A673 (cell line): ENCODE data around the gene MACROD1. TPM values are rescaled to one million over a fixed set of nuclear protein-coding genes. Genes with fewer than 3 reads are reported as not detected.
A peak's percentile ranks its signal among the peaks of the same experiment; 100 is the strongest.

Experiments
- BruUV-seq: library from RNA; stranded (reverse); fragments of 400-500 nt; replicated peaks from 2 replicates; lab custom pipeline; 2021; lab: Mats Ljungman, UMichigan
- CTCF ChIA-PET: fragments of 300-600 bp; sonication (Branson Sonifier 250); formaldehyde crosslinking; loops from one replicate; lab custom pipeline; 2022; ENCODE audit warnings: antibody characterized with exemption; lab: Charles Lee
- POLR2A ChIA-PET: fragments of 300-600 bp; sonication (Branson Sonifier 250); formaldehyde crosslinking; loops from one replicate; lab custom pipeline; 2022; ENCODE audit warnings: antibody characterized with exemption; ENCODE audit not compliant: low non-redundant PET; lab: Charles Lee
- DNase-seq: peaks from one replicate; pipeline ENCODE4 v3.0.0-alpha.2; 2015; ENCODE audit warnings: low spot score
- H3K27ac ChIP-seq: fragments of 200-600 bp; sonication (generic); 2 replicates; pipeline ENCODE4 v1.5.1; 2016; ENCODE audit warnings: mixed run types, low read depth, mild to moderate bottlenecking, mixed read lengths, antibody characterized with exemption, low read length; ENCODE audit not compliant: poor library complexity, severe bottlenecking
- H3K27me3 ChIP-seq: fragments of 200-600 bp; sonication (generic); replicated peaks from 2 replicates; pipeline ENCODE4 v1.6.1; 2017; ENCODE audit warnings: mixed run types, low read depth, mild to moderate bottlenecking, mixed read lengths, antibody characterized with exemption, low read length; ENCODE audit not compliant: insufficient read depth, poor library complexity
- H3K36me3 ChIP-seq: fragments of 200-600 bp; sonication (generic); 2 replicates; pipeline ENCODE4 v1.6.1; 2016; ENCODE audit warnings: mixed run types, mild to moderate bottlenecking, mixed read lengths, antibody characterized with exemption, low read length; ENCODE audit not compliant: insufficient read depth, poor library complexity, severe bottlenecking
- H3K4me1 ChIP-seq: fragments of 200-600 bp; sonication (generic); 2 replicates; pipeline ENCODE4 v1.6.1; 2017; ENCODE audit warnings: mixed run types, mild to moderate bottlenecking, mixed read lengths, antibody characterized with exemption, low read length; ENCODE audit not compliant: insufficient read depth, poor library complexity, severe bottlenecking
- H3K4me3 ChIP-seq: fragments of 200-600 bp; sonication (generic); 2 replicates; pipeline ENCODE4 v1.5.1; 2016; ENCODE audit warnings: low read depth, mixed run types, mild to moderate bottlenecking, mixed read lengths, low read length; ENCODE audit not compliant: poor library complexity, severe bottlenecking
- H3K9me3 ChIP-seq: fragments of 200-600 bp; sonication (generic); 2 replicates; pipeline ENCODE4 v1.6.1; 2016; ENCODE audit warnings: mixed run types, low read depth, mild to moderate bottlenecking, mixed read lengths, antibody characterized with exemption, low read length; ENCODE audit not compliant: poor library complexity, severe bottlenecking
- EZH2 ChIP-seq: fragments of 200-600 bp; sonication (generic); IDR thresholded peaks from 2 replicates; pipeline ENCODE4 v1.6.1; 2017; ENCODE audit warnings: borderline replicate concordance, low read depth, mild to moderate bottlenecking, mixed read lengths, antibody characterized with exemption, low read length; ENCODE audit not compliant: poor library complexity, severe bottlenecking
- intact Hi-C: fragments of 100-400 bp; cut with micrococcal nuclease; formaldehyde crosslinking; loops from one replicate; pipeline ENCODE4 v1.10.0; 2022; ENCODE audit not compliant: unreplicated experiment
- total RNA-seq: library from RNA; stranded (reverse); gene quantifications from 2 replicates; pipeline ENCODE4 v1.2.3, GENCODE V29; 2021
- TF ChIP-seq, protein P1 (sequence below): fragments of 300-800, 200-600 bp; sonication (generic); conservative IDR thresholded peaks from 2 replicates; pipeline ENCODE4 v1.5.1; 2017; ENCODE audit warnings: low read depth, mild to moderate bottlenecking, antibody characterized with exemption, low read length, moderate library complexity, mixed read lengths

The MACROD1 gene
- total RNA-seq, 1 experiment from 2014 or later, result 28.7 TPM

DNA sequence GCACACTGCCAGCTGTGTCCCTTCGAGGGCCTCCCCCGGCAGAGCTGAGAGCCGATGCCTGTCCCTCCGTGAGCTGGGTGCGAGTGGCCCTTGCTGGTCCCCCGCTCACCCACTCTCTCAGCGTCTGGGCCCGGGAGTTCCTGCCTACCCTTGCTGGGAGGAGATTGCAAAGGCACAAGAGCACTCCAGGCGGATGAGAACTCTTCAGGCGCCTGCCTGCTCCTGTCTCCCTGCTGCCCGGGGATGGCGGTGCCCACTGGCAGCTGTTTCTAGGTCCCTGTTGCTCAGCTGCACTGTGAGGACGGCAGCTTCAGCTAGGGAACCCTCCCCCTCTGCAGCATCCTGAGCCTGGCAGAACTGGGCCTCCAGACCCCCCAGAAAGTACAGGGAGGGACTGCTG lies 69.1 kb downstream of the MACROD1 start:
- no peaks in the 10 kb centered on the region for H3K27me3 ChIP-seq
- CTCF ChIA-PET, result no interaction called here

DNA sequence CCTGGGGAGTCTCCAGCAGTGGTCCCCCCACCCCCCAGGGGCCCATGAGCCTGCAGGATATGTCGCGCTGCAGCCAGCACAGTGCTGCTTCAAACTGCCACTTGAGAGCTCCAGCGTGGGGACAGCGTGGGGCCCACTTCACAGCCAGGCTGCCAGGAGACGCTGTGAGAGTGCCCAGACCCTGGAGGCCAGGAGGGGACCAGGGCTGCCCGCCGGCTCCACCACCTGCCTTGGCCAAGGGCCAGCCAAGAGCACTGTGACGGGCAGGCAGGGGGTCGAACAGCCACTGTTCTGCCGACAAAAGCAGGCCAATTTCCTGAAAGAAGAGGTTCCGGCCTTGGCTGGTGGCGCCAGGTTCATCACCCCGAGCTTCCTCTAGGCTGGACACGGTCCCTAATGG lies 70.0 kb downstream of the MACROD1 start:
- peak overlapping the region; percentile 55 for H3K27ac ChIP-seq
- H3K4me1 ChIP-seq, result peaks cover 50% of the 10 kb centered on the region
- H3K4me3 ChIP-seq, result no peak overlapping the region
- ChIA-PET POLR2A (interaction anchor here (0.6 kb wide), 2 partner anchors 91 to 120 kb away, joined by 3 read pairs; no protein-coding TSS in a partner anchor), CTCF (no interaction called here)
- intact Hi-C loops, result no loop called here
- H3K36me3 ChIP-seq, result no peaks in the 10 kb centered on the region
- DNase-seq, result no peak
- TF ChIP-seq, protein P1, sequence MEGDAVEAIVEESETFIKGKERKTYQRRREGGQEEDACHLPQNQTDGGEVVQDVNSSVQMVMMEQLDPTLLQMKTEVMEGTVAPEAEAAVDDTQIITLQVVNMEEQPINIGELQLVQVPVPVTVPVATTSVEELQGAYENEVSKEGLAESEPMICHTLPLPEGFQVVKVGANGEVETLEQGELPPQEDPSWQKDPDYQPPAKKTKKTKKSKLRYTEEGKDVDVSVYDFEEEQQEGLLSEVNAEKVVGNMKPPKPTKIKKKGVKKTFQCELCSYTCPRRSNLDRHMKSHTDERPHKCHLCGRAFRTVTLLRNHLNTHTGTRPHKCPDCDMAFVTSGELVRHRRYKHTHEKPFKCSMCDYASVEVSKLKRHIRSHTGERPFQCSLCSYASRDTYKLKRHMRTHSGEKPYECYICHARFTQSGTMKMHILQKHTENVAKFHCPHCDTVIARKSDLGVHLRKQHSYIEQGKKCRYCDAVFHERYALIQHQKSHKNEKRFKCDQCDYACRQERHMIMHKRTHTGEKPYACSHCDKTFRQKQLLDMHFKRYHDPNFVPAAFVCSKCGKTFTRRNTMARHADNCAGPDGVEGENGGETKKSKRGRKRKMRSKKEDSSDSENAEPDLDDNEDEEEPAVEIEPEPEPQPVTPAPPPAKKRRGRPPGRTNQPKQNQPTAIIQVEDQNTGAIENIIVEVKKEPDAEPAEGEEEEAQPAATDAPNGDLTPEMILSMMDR, result no peak
- TF ChIP-seq EZH2, result no peak
- no peaks in the 10 kb centered on the region for H3K9me3 ChIP-seq
- no peaks in the 10 kb centered on the region for H3K27me3 ChIP-seq
- no TSS peak for BruUV-seq

More for the DNA sequence above, 69.1 kb downstream of the MACROD1 start:
- no TSS peak for BruUV-seq
- Histone ChIP-seq H3K36me3 (no peaks in the 10 kb centered on the region), H3K9me3 (no peaks in the 10 kb centered on the region), H3K27ac (no peak overlapping the region), H3K4me3 (no peak overlapping the region), H3K4me1 (peaks cover 50% of the 10 kb centered on the region)
- no peak for TF ChIP-seq EZH2
- TF ChIP-seq, protein P1, result no peak
- intact Hi-C loops, result no loop called here
- DNase-seq, result no peak
- POLR2A ChIA-PET, result no interaction called here

- TF ChIP-seq, protein P1, result no peak
- no peak for TF ChIP-seq EZH2
- ChIA-PET POLR2A (interaction anchor here (0.6 kb wide), 2 partner anchors 90 to 119 kb away, joined by 3 read pairs; no protein-coding TSS in a partner anchor), CTCF (no interaction called here)
- no peak overlapping the region for H3K4me3 ChIP-seq
- no peaks in the 10 kb centered on the region for H3K9me3 ChIP-seq
- H3K27ac ChIP-seq, result peak overlapping the region; percentile 55
- intact Hi-C loops, result no loop called here
- H3K4me1 ChIP-seq, result peaks cover 53% of the 10 kb centered on the region
- no peaks in the 10 kb centered on the region for H3K27me3 ChIP-seq
- BruUV-seq, result no TSS peak
- H3K36me3 ChIP-seq, result no peaks in the 10 kb centered on the region
- DNase-seq, result no peak
Observed at GRCh38 chr11:64095273-64095817, 70.6 kb downstream of the MACROD1 start.
